Erythroblast (primary cell): ENCODE measurements around the gene LRRC43.
"Not testable (repeated sequence)": the region's sequence is repeated elsewhere in the genome, so short reads cannot be mapped to it uniquely, and the experiment has no call there.

Experiments used
- DNase-seq, 2 experiments: peaks; one replicate each; lab custom pipeline; 2025; lab: John Stamatoyannopoulos, UW
- GATA1 ChIP-seq: IDR thresholded peaks from 2 replicates; pipeline ENCODE4 v1.6.1; 2011; ENCODE audit warnings: low read depth, mild to moderate bottlenecking, control low read depth, low read length, moderate library complexity
- POLR2A ChIP-seq: IDR thresholded peaks from 2 replicates; pipeline ENCODE4 v1.6.1; 2011; ENCODE audit warnings: mild to moderate bottlenecking, low read length

The LRRC43 gene

GRCh38 chr12:122167356-122167925 lies 15.5 kb upstream of the LRRC43 start:
- DNase-seq = no peak
- TF ChIP-seq GATA1 (no peak), POLR2A (no peak)

GRCh38 chr12:122168492-122168891 lies 14.4 kb upstream of the LRRC43 start:
- no peak for TF ChIP-seq POLR2A
- DNase-seq = no peak

GRCh38 chr12:122171399-122171798 lies 11.5 kb upstream of the LRRC43 start:
- TF ChIP-seq GATA1 (no peak), POLR2A (no peak)
- DNase-seq = no peak

- no peak for TF ChIP-seq POLR2A
- TF ChIP-seq GATA1 = no peak
- DNase-seq = no peak
Measured at GRCh38 chr12:122172262-122172939, 10.5 kb upstream of the LRRC43 start.

- no peak for DNase-seq
- TF ChIP-seq GATA1 (no peak), POLR2A (no peak)
Measured at GRCh38 chr12:122174155-122174845, 8.6 kb upstream of the LRRC43 start, which contains the start of gene IL31. Gene IL31, minus strand, starts transcription at chr12:122174221. Its CDS starts 49 bp downstream, at chr12:122174172.

GRCh38 chr12:122176473-122176872 lies 6.5 kb upstream of the LRRC43 start:
- DNase-seq = not testable (repeated sequence)

GRCh38 chr12:122183588-122183940 lies 641 bp downstream of the LRRC43 start:
- TF ChIP-seq POLR2A (no peak), GATA1 (no peak)
- DNase-seq = no peak

DNA sequence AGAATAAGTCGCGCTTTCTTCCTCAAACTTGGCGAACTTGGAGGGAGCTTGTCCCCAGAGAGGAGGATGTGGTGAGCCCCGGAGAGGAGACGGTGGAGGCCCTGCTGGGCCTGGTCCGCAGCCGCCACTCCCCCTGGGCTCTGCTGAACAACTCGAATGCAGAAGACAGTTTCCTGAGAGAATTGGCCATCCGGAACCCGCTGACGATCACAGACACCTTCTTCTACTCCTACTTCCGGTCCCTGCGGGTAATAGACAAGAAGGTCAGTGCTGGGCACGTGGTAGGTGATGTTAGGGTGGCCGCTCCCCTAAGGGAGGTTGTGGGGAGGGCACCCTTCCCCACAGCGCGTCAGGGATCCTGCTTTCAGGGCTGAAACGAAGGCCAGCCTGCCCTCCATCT lies 1.6 kb downstream of the LRRC43 start:
- no peak for TF ChIP-seq POLR2A
- no peak for TF ChIP-seq GATA1
- DNase-seq = no peak

GRCh38 chr12:122185079-122185478 lies 2.2 kb downstream of the LRRC43 start:
- TF ChIP-seq GATA1 (no peak), POLR2A (no peak)
- DNase-seq = no peak

GRCh38 chr12:122185494-122186082 lies 2.7 kb downstream of the LRRC43 start:
- no peak for DNase-seq
- TF ChIP-seq POLR2A = no peak
- no peak for TF ChIP-seq GATA1

DNA sequence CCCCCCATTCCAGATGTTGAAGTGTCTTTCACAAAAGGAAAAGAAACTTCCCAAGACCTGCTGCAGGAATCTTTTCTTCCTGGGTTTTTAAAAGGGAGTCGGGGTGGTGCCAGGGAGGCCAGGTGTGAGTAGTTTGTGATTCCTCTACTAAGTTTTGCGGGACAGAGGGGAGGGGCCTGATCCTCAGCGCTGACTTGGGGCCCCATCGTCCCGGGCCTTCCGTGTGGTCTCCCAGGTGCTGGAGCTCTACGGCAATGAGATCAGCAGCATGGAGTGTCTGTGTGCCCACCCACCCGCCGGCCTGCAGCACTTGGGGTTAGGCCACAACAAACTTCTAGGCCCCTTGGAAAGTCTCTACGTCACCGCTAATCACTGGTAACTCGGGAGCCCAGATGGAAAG lies 4.5 kb downstream of the LRRC43 start:
- TF ChIP-seq GATA1 (no peak), POLR2A (no peak)
- no peak for DNase-seq

- TF ChIP-seq POLR2A (no peak), GATA1 (no peak)
Measured at GRCh38 chr12:122189626-122190475, 6.9 kb downstream of the LRRC43 start.

More at GRCh38 chr12:122189626-122190475, 6.9 kb downstream of the LRRC43 start:
- no peak for DNase-seq
